Amygdala (tissue), 56 donors: Measurements from ENCODE around the gene COL2A1.
A peak's percentile ranks its signal among the peaks of the same experiment; 100 is the strongest.
"Not testable (repeated sequence)": the region's sequence is repeated elsewhere in the genome, so short reads cannot be mapped to it uniquely, and the experiment has no call there.

Source experiments
- DNase-seq, 56 donors: peaks; one replicate each; lab custom pipeline; 2025; lab: John Stamatoyannopoulos, UW

Gene COL2A1

GRCh38 chr12:47980197-47980596 is 24.1 kb downstream of the COL2A1 start:
- DNase-seq, result peak in 7 of 56 donors; percentile 11 to 41 (median 28)

- DNase-seq, result no peak
Observed at GRCh38 chr12:47979686-47980085, 24.6 kb downstream of the COL2A1 start.

DNA sequence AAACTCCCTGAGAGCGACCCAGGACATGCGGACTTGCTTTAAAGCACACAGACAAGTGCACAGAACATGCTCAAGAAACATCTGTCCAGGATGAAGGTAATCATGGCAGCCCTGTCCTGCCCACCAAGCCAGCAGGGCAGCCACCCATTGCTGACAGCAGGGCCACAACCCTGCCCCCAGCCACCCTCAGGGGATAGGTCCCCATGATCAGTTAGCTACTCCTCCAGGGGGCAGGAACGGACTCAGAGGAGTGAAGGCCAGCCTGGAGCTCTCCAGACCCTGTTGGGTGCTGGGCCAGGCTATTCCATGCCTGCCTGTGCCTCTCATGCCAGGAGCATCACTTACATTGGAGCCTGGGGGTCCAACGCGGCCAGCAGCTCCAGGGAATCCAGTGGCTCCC is 25.1 kb downstream of the COL2A1 start:
- DNase-seq, result no peak

- no peak for DNase-seq
Observed at GRCh38 chr12:47978598-47978873, 25.7 kb downstream of the COL2A1 start.

DNA sequence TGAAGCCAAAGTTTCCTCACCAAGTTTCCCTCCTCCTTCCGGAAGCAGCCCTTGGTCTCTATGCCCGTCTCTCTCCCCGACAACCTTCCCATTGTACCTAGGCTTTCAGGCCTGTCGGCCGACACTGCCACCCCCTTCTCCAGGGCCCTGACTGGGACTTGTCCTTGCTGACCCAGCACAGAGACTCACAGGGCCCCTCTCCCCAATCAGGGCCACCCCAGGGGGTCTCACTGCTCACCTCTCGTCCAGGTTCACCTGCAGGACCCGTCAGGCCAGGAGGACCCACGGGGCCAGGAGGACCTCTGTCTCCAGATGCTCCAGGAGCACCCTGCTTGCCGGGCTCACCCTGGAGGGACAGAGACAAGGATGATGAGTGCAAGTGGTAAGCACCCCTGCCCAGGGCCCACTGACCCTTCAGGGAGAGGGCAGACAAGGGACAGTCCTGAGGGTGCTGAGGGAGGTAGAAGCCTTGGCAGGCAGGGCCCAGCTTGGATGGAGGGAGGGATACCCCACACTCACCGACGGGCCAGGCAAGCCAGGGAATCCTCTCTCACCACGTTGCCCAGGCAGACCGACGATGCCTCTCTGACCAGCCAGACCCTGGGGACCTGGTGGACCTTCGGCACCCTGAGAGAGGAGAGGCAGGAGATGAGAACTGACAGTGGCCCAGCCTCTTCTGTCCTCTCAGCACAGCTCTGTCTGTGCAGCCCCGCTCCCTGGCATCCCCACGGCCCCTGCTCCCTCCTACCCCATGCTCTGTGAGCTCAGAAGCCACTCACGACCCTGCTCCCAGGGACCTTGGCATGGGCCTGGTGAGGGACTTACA is 26.3 kb downstream of the COL2A1 start:
- no peak for DNase-seq

DNA sequence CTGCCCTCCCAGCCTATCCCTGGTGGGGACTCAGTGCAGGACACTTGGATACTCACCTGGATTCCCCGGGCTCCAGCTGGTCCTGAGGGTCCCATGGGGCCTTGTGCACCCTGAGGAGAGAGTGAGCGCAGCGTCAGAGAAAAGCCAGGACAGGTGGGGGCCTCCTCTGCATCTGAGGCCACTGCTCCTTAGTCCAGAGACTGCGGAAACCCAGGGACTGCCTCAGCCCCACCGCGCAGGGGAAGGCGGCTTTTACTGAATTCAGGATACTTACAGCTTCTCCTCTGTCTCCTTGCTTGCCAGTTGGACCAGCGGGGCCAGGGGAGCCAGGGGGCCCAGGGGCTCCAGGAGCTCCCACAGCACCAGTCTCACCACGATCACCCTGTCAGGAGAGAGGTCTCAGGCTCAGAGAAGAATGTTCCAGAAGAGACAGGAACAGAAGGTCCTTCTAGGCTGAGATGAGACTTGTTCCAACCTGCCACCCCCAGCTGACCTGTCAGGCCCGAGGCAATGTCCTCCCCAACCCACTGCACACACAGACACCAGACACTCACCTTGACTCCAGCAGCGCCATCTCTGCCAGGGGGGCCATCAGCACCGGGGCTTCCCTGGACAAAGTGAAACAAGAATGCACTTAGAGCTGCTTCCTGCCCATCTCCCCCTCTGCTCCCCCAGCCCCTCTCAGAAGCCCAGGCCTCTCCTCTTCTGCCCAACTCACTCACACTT is 27.1 kb downstream of the COL2A1 start:
- no peak for DNase-seq

GRCh38 chr12:47975816-47976215 is 28.5 kb downstream of the COL2A1 start:
- no peak for DNase-seq

DNA sequence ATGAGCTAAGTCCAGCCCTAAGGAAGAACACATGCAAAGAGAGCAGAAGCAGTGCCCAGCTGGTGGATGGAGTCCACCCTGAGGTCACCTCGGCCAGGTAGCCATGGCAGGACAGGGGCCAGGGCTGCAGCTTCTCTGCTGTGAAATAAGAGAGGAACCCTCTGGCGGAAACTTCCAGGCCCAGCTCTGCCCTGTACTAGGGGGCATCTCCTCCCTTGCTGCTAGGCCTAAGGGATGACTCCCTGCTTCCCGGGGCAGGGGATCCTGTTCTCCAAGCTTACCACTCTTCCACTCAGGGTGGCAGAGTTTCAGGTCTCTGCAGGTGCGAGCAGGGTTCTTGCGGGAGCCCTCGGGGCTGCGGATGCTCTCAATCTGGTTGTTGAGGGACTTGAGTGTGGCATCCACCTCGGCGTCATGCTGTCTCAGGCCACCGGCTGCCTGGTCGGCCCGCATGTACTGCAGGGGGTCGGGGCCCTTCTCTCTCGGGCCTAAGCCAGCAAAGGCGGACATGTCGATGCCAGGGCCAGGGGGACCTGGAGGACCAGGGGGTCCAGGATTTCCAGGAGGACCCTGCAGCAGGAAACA is 29.1 kb downstream of the COL2A1 start:
- DNase-seq, result no peak

GRCh38 chr12:47973870-47974269 is 30.4 kb downstream of the COL2A1 start:
- DNase-seq, result no peak

- DNase-seq, result no peak
Observed at GRCh38 chr12:47972895-47973294, 31.4 kb downstream of the COL2A1 start.

DNA sequence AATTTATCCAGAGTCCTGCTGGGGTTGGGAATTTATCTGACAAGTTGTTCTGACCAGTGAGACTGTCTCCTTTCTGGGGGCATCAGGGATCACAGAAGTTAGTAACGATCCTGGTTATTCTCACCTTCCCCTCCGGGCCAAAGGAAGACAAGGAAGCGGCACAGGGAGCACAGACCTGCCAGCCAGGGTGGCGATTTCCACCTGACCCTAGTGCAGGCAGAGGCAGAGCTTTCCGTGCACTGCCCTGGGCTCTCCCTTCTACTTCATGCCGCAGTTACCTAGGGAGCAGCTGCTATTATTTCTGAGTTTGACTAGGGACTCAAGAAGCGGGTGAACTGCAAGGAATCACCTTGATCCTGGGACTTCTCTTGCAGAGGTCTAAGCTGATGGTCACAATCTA is 33.4 kb downstream of the COL2A1 start:
- DNase-seq, result no peak

- no peak for DNase-seq
Observed at GRCh38 chr12:47969845-47970244, 34.4 kb downstream of the COL2A1 start.

- DNase-seq, result no peak
Observed at GRCh38 chr12:47967461-47968321, 36.6 kb downstream of the COL2A1 start.

DNA sequence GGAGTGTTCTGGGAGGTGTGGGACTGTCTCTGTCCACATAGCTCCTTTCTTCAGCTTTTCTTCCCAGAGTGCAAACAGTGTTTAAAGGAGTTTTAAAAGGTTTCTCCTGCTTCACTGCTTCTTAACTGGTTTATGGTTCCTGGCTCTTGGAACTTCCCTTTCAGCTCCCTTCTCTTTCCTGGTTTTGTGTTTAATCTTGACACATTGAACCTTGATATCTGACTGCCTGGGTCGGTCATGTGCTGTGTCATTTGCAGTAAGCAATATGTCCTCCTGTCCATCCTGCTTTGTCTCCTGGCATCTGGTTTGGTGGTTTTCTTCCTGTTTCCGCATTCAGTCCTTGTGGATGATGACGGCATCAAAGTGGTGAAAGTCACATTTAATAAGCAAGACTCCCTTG is 38.7 kb downstream of the COL2A1 start:
- no peak for DNase-seq

DNA sequence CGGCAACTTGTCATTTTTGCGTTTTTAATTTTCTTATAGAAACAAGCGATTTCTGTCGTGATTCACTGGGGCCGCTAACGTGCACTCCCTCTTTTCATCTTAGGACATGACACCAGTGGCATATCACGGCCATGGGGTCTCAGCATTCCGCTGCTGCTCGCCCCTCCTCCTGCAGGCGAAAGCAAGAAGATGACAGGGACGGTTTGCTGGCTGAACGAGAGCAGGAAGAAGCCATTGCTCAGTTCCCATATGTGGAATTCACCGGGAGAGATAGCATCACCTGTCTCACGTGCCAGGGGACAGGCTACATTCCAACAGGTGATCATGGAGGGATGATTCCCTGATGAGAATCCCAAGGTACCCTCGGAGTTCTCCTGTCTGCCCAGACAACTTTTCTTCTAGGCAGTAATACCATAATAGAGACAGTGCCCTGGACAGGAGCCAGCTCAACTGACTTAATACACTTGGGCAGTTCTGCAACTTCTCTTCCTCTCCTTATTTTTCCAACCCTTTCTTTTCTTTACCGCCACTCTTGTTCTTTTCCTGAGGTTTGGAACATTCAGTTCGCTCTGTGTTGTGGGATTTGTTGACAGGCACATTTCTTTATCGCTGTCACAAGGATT is 40.1 kb downstream of the COL2A1 start:
- no peak for DNase-seq

DNA sequence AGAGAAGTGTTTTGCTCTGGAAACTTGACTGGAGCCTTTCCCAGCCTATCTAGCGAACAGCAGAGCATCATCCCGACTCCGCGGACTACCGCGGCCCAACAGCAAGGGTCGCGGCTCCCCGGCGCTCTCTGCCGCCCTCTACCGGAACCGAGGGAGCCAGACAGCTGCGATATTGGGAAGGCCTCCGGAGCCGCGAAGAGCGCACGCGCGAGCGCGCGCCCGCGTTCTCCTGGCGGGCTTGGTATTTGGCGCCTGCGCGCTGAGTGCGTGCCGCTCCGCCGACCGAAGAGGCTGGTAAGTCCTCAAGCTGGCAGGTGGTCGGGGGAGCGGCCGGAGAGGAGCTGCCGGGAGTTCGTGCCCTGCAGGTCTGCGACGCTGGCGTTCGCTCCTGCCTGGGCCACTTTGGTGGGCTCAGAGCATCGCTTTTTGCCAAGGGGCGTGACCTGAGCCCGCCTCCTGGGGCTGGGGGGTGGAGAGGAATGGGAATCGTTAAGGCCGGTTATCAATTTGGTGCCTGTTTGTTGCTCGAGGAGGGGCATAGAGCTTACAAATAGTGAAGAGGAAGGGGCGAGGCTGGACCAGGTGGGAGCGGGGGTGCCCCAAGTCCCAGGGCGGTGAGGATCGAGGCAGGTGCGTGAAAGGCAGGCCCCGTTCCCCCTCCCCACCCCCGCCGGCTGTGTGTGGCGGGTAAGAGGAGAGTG is 40.8 kb downstream of the COL2A1 start, which contains the start of gene TMEM106C:
Gene TMEM106C (plus strand): TSS at position 257 of the 701 bp plus-strand sequence. CDS start 641 bp downstream, outside the sequence.
- DNase-seq, result peak; percentile 25 to 91 (median 77)

DNA sequence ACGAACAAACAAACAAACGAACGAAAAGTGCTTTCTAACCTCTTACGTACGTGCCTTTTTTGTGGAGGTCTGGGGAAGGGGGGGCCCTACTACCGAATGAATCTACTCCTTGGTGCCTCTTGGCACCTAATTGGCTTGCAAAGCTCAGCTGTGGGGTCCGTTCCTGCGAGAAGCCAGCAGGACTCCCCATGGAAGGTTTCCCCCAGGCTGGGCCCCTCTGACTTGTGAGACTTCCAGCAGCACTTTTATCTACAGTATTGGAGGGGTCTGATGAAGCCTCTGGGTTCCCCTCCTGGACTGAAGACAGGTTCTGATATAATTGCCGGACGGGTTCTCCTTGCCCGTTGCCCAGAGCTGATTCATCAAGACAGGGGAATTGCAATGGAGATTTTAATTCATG is 42.1 kb downstream of the COL2A1 start:
- no peak for DNase-seq

GRCh38 chr12:47957671-47958070 is 46.6 kb downstream of the COL2A1 start:
- DNase-seq, result not testable (repeated sequence)

- no peak for DNase-seq
Observed at GRCh38 chr12:47955059-47955458, 49.2 kb downstream of the COL2A1 start.
